GM12865 (cell line): ENCODE measurements around the gene IBTK.
A peak's percentile ranks its signal among the peaks of the same experiment; 100 is the strongest.
"Not testable (repeated sequence)": the region's sequence is repeated elsewhere in the genome, so short reads cannot be mapped to it uniquely, and the experiment has no call there.

Source experiments
- DNase-seq: peaks from one replicate; pipeline ENCODE4 v3.0.0; 2010; ENCODE audit warnings: low read depth
- H3K4me3 ChIP-seq: 2 replicates; pipeline ENCODE4 v1.5.1; 2011; ENCODE audit warnings: mild to moderate bottlenecking, low read depth, low read length, control low read depth
- CTCF ChIP-seq: IDR thresholded peaks from 2 replicates; pipeline ENCODE4 v1.5.1; 2011; ENCODE audit warnings: low read length, control low read depth, low read depth, inconsistent platforms; ENCODE audit not compliant: insufficient read depth; ENCODE audit errors: missing control alignments

IBTK gene

GRCh38 chr6:82259389-82259788 lies 11.8 kb upstream of the IBTK start:
- DNase-seq: no peak
- TF ChIP-seq CTCF: no peak
- H3K4me3 ChIP-seq: no peak overlapping the region

GRCh38 chr6:82257088-82257774 lies 9.7 kb upstream of the IBTK start:
- DNase-seq: no peak
- no peak for TF ChIP-seq CTCF

GRCh38 chr6:82254722-82255121 lies 7.2 kb upstream of the IBTK start:
- H3K4me3 ChIP-seq, DNase-seq: not testable (repeated sequence)

More at GRCh38 chr6:82257088-82257774, 9.7 kb upstream of the IBTK start:
- H3K4me3 ChIP-seq: no peak overlapping the region

GRCh38 chr6:82251942-82252341 lies 4.4 kb upstream of the IBTK start:
- peak; percentile 46 for DNase-seq
- no peak overlapping the region for H3K4me3 ChIP-seq
- TF ChIP-seq CTCF: no peak

- DNase-seq: no peak
- no peak for TF ChIP-seq CTCF
- H3K4me3 ChIP-seq: no peak overlapping the region
Measured at GRCh38 chr6:82249381-82250253, 2.1 kb upstream of the IBTK start.

GRCh38 chr6:82248273-82248735 lies 760 bp upstream of the IBTK start:
- peak; percentile 50 for DNase-seq
- H3K4me3 ChIP-seq: peak overlapping the region; percentile 86
- no peak for TF ChIP-seq CTCF

GRCh38 chr6:82246802-82247504 lies 591 bp downstream of the IBTK start:
- DNase-seq: peak; percentile 66
- TF ChIP-seq CTCF: no peak
- peak overlapping the region; percentile 86 for H3K4me3 ChIP-seq
